Muscle layer of colon (tissue), 2 donors: ENCODE measurements around the gene BTBD2.
A peak's percentile ranks its signal among the peaks of the same experiment; 100 is the strongest.

Experiments
- H3K27ac ChIP-seq: one replicate; pipeline ENCODE4 v1.7.0; 2013; ENCODE audit warnings: low read depth, mild to moderate bottlenecking, low read length, moderate library complexity
- H3K27me3 ChIP-seq, 2 donors: one replicate each; pipeline ENCODE4 v1.7.0; 2013; ENCODE audit warnings: low read length in 2 of 2, mild to moderate bottlenecking in 2 of 2; ENCODE audit not compliant: insufficient read depth in 2 of 2, control insufficient read depth in 1 of 2
- H3K36me3 ChIP-seq: one replicate; pipeline ENCODE4 v1.7.0; 2013; ENCODE audit warnings: mild to moderate bottlenecking, low read length; ENCODE audit not compliant: insufficient read depth
- H3K4me1 ChIP-seq: one replicate; pipeline ENCODE4 v1.7.0; 2013; ENCODE audit warnings: mild to moderate bottlenecking, low read length; ENCODE audit not compliant: insufficient read depth
- H3K4me3 ChIP-seq, 2 donors: one replicate each; pipeline ENCODE4 v1.7.0; 2013; ENCODE audit warnings: low read length in 2 of 2, low read depth in 1 of 2, mild to moderate bottlenecking in 1 of 2, moderate library complexity in 1 of 2
- H3K9ac ChIP-seq: one replicate; pipeline ENCODE4 v1.7.0; 2013; ENCODE audit warnings: low read length
- H3K9me3 ChIP-seq: one replicate; pipeline ENCODE4 v1.7.0; 2013; ENCODE audit warnings: mild to moderate bottlenecking, low read length
- donor health status: abdominal sarcoma.
- donor health status: Adenocarcinoma of cecum.

Gene BTBD2

DNA sequence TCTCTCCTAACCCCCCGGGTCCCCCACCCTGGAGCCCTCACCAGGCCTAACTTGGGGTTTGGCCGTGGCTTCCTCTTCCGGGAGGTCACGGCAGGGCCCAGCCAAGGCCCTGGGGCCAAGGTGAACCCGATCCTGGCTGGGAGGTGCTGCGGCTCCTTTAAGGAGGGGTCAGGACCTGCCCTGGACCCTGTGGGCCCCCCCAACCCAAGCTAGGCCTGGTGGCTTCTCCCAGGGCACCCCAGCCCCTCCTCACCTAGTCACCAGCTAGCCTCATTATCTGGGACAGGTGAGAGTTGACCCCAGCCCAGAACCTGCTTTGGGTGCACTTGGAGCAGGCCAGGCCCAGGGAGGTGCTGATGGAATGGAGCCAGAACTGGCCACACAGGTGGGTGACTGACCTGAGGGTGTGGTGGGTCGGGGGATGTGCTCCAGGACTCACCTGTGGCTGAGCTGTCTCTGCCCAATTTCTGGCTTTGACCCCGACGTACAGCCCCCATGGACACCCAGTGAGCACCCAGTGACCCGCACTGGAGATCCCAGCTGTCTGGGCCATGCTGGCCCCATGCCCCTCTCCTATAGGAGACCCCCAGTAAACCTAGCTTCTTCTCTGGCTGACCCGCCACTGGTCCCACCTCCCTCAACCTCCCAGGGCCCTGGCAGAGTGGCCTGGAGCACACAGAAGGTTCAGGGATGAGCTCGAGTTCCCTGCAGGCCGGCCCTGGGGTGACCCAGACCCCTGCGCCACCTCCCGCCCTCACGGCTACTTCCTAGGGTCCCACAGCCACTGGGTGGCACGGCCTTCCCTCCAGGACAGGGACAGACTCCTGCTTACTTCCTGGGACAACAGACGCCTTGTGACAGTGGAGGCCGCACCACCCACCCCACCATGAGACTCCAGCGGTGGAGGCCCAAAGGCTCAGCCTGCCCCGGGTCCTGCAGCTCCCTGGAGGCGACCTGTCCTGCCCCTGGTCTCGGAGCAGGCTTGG lies 42.3 kb upstream of the BTBD2 start:
- Histone ChIP-seq H3K9ac (no peak overlapping the region), H3K9me3 (no peaks in the 10 kb centered on the region), H3K27me3 (no peaks in the 10 kb centered on the region), H3K4me1 (peaks cover 39% of the 10 kb centered on the region), H3K27ac (peak overlapping the region; percentile 56), H3K4me3 (no peak overlapping the region), H3K36me3 (no peaks in the 10 kb centered on the region)

DNA sequence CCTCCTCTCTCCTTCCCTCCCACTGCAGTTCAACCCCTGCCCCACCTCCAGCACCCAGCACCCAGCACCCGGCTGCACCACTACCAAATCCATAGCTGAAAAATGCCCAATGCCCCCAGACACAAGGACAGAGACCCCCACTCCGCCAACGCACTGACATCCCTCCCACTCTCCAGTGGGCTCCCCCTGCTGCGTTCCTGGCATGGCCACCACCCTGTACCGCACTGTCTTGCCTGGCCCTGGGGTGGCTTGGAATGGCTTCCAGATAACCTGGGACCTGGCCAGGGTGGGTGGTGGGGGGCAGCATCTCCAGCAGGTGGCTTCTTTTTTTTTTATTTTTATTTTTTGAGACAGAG lies 41.3 kb upstream of the BTBD2 start:
- H3K27ac ChIP-seq: peak overlapping the region; percentile 41
- no peak overlapping the region for H3K4me3 ChIP-seq
- H3K27me3 ChIP-seq: no peaks in the 10 kb centered on the region
- H3K9ac ChIP-seq: no peak overlapping the region
- no peaks in the 10 kb centered on the region for H3K36me3 ChIP-seq
- peaks cover 38% of the 10 kb centered on the region for H3K4me1 ChIP-seq
- no peaks in the 10 kb centered on the region for H3K9me3 ChIP-seq

DNA sequence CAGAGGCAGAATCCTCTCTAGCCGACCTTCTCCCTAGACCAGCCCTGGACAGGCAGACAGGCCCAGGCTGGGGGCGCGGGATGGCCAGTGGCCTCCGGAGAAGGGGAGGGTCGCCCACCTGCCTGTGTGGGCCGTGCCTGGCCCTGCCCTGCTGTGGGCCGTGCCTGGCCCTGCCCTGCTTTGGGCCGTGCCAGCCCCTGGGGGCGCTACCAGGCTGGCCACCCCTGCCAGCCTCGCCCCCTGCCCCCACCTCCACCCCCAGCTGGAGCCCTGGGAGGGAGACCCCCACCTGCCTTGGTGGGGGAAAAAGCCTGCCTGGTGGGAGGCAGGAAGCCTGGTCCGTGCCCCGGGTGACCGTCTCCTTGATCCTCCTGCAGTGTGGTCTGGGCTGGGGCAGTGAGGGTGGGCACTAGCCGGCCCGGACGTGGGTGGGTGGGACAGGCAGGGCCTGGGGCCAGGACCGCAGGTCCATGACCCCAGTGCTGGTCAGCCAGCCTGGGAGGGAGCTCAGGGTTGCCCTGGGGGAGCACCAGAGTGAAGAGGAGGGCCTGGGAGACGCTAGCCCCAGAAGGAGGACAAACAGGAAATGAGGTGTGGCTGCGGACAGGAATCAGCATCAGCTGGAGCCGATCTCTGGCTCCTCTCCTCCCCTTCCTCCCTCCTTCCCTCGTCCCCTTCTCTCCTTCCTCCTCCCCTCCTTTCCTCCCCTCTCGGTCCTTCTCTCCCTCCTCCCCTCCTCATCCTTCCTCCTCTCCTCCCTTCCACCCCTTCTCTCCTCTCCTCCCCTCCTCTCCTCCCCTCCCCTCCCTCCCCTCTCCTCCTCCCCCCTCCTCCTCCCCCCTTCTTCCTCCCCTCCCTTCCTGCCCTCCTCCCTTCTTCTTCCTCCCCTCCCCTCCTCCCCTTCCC lies 40.7 kb upstream of the BTBD2 start:
- Histone ChIP-seq H3K9me3 (no peaks in the 10 kb centered on the region), H3K4me3 (peak overlapping the region; percentile 2 to 38), H3K27ac (peak overlapping the region; percentile 95), H3K27me3 (no peaks in the 10 kb centered on the region), H3K9ac (peak overlapping the region; percentile 57), H3K36me3 (no peaks in the 10 kb centered on the region), H3K4me1 (peaks cover 43% of the 10 kb centered on the region)

DNA sequence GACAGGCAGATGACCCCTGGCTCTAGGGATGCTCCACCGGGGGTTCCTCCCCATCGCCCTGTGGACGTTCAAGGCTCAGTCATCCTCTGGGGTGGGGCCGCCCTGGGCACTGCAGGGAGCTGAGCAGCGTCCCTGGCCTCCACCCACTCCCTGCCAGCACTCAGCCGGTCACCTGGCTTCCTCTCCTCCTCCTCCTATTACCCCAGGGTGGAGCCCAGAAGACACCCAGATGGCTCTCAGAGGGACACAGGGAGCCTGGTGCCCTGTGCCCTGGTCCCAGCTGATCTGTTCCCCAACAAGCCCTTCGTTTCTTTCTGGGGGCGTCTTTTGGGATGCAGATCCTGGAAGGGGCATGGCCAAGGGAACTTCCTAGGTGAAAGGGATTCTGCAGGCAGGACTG lies 39.2 kb upstream of the BTBD2 start:
- no peak overlapping the region for H3K27ac ChIP-seq
- H3K4me1 ChIP-seq: peaks cover 32% of the 10 kb centered on the region
- H3K36me3 ChIP-seq: no peaks in the 10 kb centered on the region
- no peaks in the 10 kb centered on the region for H3K27me3 ChIP-seq
- no peak overlapping the region for H3K4me3 ChIP-seq
- H3K9ac ChIP-seq: no peak overlapping the region
- no peaks in the 10 kb centered on the region for H3K9me3 ChIP-seq

DNA sequence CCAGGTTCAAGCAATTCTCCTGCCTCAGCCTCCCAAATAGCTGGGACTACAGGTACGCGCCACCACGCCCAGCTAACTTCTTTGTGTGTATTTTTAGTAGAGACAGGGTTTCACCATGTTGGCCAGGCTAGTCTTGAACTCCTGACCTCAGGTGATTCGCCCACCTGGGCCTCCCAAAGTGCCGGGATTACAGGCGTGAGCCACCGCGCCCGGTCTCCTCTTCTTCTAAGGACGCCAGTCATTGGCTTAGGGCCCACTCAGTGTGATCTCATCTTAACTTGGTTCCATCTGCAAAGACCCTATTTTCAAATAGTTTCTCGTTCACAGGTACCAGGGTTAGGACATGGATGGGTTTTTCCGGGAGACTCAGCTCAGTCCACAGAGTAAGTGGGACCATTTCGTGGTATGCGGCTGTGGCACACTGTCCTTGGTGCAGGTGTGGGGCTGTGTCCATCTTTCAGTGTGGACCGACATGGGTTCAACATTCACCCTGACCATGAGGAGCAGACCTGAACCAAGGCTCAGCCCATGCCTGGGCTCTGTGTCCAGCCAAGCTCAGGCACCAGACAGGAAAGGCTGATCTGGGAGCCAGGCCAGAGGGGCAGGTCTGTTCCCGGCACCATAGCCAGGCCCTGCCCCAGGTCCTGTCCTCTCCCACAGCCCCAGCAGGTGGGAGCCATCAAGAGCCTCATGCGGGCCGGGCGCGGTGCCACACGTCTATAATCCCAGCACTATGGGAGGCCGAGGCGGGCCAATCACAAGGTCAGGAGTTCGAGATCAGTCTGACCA lies 38.3 kb upstream of the BTBD2 start:
- Histone ChIP-seq H3K4me1 (peaks cover 32% of the 10 kb centered on the region), H3K9me3 (no peaks in the 10 kb centered on the region), H3K9ac (no peak overlapping the region), H3K36me3 (peaks cover 7% of the 10 kb centered on the region), H3K4me3 (no peak overlapping the region), H3K27ac (peak overlapping the region; percentile 4), H3K27me3 (no peaks in the 10 kb centered on the region)

DNA sequence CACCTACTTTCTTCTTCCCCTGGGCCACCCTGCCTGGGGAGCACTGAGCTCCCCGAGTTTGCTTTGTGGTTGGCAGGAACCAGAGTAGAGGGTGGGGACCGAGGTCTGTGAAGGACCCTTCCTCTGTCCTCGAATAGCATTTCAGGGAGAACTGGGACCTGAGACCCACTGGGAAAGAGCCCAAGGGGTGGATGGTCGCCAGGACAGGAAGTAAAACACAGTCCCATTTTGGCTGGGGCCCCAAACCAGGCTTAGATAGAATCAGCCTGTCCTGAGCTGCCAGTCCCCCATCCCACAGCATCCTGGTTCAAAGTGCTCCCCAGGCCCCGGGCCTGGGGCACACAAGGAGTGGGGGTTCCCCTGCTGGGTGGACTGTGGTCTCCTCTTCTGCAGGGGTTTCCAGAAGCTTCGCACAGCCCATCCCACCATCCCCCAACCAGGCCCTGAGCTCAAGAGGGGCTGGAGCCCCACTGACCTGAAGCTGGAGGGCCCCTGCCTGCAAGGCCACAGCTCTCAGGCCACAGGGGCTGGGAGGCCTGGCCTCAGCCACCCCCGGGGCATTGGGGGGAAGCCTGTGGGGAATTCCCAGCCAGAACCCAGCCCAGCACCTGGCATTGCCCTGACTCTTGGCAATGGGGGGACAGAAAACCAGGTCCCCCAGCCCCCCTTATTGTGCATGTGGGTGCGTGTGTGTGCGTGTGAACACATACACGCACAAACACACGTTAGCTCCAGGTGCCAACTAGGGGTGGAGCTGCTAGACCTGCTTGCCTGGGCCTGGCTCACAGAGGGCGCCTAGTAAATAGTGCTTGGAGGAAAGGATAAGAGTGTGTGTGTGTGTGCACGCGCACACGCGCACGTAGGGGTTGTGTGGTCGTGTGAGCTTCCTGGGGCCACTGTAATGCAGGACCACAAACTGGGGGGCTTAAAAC lies 36.5 kb upstream of the BTBD2 start:
- Histone ChIP-seq H3K36me3 (peaks cover 11% of the 10 kb centered on the region), H3K4me1 (peaks cover 49% of the 10 kb centered on the region), H3K9me3 (no peaks in the 10 kb centered on the region), H3K27me3 (no peaks in the 10 kb centered on the region), H3K27ac (peak overlapping the region; percentile 84), H3K4me3 (peak overlapping the region; percentile 61 to 66), H3K9ac (no peak overlapping the region)

DNA sequence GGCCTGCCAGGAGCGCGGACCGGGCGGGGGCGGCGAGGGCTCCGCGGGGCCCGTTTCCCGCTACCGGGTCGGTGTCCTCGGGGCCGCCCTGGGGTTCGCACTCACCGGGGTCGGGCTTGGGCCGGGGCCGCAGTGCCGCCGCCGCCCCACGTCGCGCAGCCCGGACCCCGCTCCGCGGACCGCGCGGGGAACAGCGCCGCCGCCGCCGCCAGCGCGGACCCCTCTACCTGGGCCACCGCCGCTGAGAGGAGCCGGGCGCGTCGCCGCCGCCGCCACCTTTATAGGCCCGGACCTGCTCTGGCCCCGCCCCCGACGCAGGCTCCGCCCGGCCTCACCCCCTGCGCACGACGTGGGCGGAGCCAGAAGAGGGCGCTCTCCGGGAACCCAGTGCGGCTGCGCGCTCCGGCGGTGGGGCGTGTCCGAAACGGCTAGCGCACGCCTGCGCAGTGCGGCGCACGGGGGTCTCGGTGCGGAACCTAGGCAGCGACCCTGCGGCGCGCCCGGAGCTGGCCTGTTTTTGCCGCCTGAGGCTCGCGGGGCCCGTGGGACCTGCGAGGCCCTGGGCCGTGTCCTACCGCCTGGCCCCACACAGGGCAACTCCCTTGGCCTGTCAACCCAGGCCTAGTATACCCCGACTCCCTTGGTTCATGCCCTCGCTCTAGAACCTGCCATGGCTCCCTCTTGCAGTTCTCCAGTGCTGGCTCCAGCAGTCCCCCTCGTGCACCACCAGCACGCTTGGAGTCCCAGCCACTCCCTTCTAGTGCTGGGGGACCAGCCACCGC lies 35.7 kb upstream of the BTBD2 start, which contains the start of gene MKNK2:
MKNK2 (minus strand) TSS at position 254 of the 782 bp plus-strand sequence. CDS start 393 bp downstream, outside the sequence.
- H3K9ac ChIP-seq: peak within 1 kb of the TSS; percentile 91
- H3K27me3 ChIP-seq: no peaks in the 10 kb centered on the region
- H3K4me1 ChIP-seq: peaks cover 54% of the 10 kb centered on the region
- no peaks in the 10 kb centered on the region for H3K9me3 ChIP-seq
- peak within 1 kb of the TSS; percentile 84 for H3K27ac ChIP-seq
- H3K36me3 ChIP-seq: peaks cover 11% of the 10 kb centered on the region
- H3K4me3 ChIP-seq: peak within 1 kb of the TSS; percentile 66 to 86

DNA sequence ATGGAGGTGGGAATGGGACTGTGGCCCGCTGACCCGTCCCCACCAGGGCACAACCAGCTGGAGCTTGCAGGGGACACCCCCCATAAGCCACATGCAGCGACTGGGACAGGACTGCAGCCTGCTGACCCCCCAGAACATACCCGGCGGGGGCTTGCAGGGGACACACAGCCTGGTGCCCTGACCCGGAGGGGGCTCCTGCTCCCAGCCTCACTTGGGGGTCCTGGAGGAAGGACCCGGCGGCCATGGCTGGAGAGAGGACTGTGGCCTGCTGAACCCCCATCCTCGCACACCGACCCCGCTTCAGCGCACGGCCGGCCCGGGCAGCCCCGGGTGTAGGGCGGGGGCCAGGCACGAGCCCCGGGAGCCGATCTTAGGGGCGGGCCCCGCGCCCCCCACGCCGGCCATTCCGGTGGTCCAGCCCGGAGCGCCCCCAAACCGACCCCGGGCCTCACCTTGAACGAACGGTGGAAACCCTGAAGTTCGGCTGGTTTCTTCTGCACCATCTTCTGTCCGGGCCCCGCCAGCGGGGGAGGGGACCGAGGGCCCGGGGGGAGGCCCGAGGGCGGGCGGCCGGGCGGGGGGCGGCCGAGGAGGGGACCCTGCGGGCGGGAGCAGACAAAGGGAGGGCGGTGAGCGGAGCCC lies 35.0 kb upstream of the BTBD2 start:
- Histone ChIP-seq H3K9ac (peak overlapping the region; percentile 91), H3K4me3 (peak overlapping the region; percentile 59 to 86), H3K9me3 (no peaks in the 10 kb centered on the region), H3K36me3 (peaks cover 18% of the 10 kb centered on the region), H3K27ac (peak overlapping the region; percentile 83), H3K4me1 (peaks cover 52% of the 10 kb centered on the region), H3K27me3 (no peaks in the 10 kb centered on the region)

DNA sequence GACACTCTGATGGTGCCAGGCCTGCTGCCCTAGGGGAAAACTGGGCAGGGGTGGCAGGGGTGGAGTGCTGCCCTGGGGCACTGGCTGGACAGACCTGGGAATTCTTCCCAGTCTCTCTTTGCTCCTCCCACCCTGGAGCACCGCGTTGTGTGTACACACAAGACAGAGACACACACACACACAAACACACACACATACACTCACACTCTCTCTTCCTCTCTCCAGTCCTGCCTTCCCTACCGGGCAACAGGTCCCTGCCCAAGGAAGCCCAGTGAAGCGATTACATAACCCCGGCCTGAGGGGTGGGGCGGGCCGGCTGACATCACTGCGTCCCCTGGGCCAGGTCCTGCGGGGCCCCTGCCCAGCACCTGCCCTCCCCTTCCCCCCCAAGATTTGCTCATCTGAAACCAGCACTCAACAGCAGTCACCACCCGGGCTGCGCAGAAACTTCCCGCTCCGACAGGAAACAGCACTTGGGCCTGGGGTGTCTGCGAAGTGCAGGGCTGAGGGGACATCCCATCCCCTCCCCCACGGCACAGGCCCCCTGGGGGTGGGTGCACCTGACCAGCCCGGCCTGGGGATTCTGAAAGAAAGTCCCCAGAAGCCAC lies 34.3 kb upstream of the BTBD2 start:
- Histone ChIP-seq H3K36me3 (peaks cover 24% of the 10 kb centered on the region), H3K27me3 (no peaks in the 10 kb centered on the region), H3K9ac (peak overlapping the region; percentile 91), H3K4me3 (peak overlapping the region; percentile 59 to 86), H3K27ac (peak overlapping the region; percentile 83), H3K9me3 (no peaks in the 10 kb centered on the region), H3K4me1 (peaks cover 53% of the 10 kb centered on the region)
